Dermis lymphatic vessel endothelial cell (primary cell): ENCODE results near the gene SH3BP5L. TPM values are rescaled to one million over a fixed set of nuclear protein-coding genes. Genes with fewer than 3 reads are reported as not detected.

Source experiments
- total RNA-seq: library from RNA; depleted of rRNA; stranded (reverse); fragments of >200 nt; gene quantifications from 2 replicates; pipeline ENCODE4 v1.2.1, GENCODE V29; 2014

Gene SH3BP5L
- 19.4 and 19.6 TPM in 2 replicates for total RNA-seq

DNA sequence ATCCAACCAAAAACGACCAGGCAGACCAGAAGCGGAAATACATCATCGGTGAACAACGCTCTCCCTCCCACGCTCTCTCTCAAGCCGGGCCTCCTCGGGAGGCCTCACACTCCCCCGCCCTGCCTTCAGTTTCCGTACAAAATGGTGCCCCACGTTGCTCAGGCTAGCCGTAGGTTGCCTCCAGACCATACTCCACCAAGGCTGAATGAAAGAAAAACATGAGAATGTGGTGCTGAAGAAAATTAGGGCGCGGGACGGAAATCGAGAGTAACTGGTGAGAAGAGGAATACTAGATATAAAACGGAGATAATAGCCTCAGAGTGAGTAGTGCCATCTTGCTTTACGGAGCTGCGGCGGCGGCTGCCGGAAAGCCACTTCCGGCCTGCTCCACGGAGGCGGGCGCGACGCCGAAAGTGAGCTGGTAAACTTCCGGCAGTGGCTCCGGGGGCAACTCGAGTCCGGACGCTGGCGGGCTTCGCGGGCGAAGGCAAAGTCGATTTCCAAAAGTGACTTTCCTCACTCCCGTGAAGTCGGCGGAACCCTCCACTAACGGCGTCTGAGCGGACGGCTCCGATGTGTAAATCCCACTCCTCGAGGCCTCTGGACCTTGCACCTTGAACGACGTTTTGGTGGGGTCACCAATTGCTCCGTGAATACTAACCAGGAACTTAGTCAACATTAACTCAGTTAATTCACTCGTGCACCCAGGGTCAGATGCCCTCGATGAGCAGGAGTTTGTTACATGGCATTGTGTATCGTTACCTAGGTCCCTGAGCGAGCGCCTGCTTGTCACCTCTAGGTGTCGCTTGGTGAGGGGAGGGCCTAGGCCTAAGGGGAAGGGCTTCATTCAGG lies at the start of gene SH3BP5L:
Gene SH3BP5L, minus strand, starts transcription at position 7 of the 852 bp plus-strand sequence. CDS start 980 bp downstream, outside the sequence.

DNA sequence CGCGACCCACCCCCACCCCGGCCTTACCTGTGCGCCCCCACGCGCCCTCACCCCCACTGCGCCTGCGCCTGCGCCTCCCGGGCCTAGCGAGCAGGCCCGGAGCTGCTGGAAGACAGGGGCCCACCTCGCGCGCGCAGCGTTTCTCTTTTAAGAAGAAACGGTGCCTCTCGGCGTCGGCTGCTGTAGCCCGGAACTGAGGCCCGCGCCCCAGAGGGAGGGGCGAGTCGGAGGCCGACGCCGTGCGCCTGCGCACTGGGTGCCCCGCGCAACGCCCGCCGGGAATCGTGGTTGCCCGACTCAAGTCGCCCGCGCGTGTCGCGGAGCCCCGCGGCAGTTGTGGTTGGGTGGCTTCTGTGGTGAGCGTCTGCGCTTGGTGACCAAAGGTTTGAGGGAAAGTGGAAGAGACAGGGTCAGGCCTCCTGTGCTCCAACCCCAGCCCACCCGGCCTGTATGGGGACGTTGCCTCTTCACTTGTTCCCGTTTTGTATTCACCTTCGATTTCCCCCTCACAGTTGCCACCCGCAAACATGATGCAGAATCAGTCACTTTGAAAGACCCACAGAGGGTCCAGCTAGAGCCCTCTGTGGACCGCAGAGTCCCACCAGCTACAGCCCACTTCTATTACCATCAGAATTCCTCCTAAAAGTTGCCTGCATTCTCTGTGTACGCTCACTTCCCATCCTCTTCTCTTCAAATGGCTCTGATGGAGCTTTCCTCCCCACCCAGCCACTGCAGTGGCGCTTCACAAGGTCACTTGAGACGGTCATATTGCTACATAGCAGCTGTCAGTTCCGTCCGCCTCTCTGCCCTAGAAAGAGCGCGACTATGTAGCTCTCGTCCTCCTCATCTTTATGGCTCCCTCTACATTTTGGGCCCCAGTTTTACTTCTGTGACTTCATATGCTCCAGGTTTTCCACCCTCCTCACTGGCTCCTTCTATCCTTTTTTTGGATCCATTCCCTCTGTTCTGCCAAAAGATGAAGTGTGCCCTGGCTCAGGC lies 33.5 kb upstream of the SH3BP5L start, which contains the start of gene ZNF692:
Gene ZNF692, minus strand, starts transcription at position 195 of the 999 bp plus-strand sequence. CDS start 776 bp downstream, outside the sequence.

DNA sequence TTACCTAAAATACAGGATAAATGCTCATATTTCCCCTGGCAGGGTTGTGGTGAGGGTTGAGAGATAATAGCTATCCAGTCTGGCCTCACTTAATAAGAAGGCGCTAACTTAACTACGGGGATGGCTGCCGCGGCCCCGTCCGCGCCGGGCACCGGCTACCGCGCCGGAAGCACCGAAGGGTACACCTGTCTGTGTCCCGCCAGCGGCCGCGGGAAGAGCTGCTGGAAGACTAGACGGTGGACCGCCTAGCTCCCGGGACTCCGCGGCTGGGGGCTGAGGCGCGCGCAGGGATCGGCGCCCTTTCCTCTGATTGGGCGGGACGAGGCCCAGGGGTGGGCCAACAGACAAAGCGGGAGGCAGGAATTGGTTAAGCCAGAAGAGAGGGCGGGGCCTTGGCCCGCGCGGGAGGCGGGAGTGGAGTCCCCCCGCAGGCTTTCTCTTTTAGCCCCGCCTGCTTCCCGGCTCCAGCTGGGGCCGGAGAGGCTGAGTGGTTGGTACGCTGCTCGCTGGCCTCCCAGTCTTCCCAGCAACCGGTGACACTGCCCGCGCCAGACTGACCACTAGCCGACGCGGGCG lies 12.2 kb upstream of the SH3BP5L start, which contains the start of gene ZNF672:
Gene ZNF672, plus strand, starts transcription at position 444 of the 576 bp plus-strand sequence. CDS start 9,051 bp downstream, outside the sequence.

Other genes starting within 250 kb of the SH3BP5L start
- not detected in 2 replicates for gene OR2T10, start 228.2 kb downstream of the SH3BP5L start, total RNA-seq
- not detected in 2 replicates for gene OR2T11, start 190.8 kb downstream of the SH3BP5L start, total RNA-seq
- gene OR2T35, start 180.6 kb downstream of the SH3BP5L start, total RNA-seq = not detected in 2 replicates
- not detected in 2 replicates for gene OR2T27, start 170.4 kb downstream of the SH3BP5L start, total RNA-seq
- gene OR14I1, start 123.1 kb downstream of the SH3BP5L start, total RNA-seq = not detected in 2 replicates
- not detected in 2 replicates for gene LYPD8, start 70.2 kb downstream of the SH3BP5L start, total RNA-seq
- 14.3 and 17.2 TPM in 2 replicates for gene ZNF672, start 12.3 kb upstream of the SH3BP5L start, total RNA-seq
- 4.3 and 7.2 TPM in 2 replicates for gene ZNF692, start 33.2 kb upstream of the SH3BP5L start, total RNA-seq
- 7.5 and 10.7 TPM in 2 replicates for gene PGBD2, start 80.3 kb upstream of the SH3BP5L start, total RNA-seq